Liver (tissue), 3 donors: ENCODE results near the gene KCNMA1.

ENCODE experiments used
- EGR1 ChIP-seq, 2 donors: IDR thresholded peaks; 2 replicates each; pipeline ENCODE4 v1.6.1; 2016 to 2018; ENCODE audit warnings: antibody characterized with exemption in 2 of 2, low read depth in 2 of 2
- GABPA ChIP-seq, 2 donors: IDR thresholded peaks in 1 of 2; conservative IDR thresholded peaks in 1 of 2; 2 replicates each; pipeline ENCODE4 v1.6.1; 2016; ENCODE audit warnings: antibody characterized with exemption in 2 of 2, mild to moderate bottlenecking in 1 of 2, moderate library complexity in 1 of 2
- HNF4G ChIP-seq: IDR thresholded peaks from 2 replicates; pipeline ENCODE4 v1.6.1; 2016; ENCODE audit warnings: antibody characterized with exemption
- JUND ChIP-seq, 2 donors: IDR thresholded peaks; 2 replicates each; pipeline ENCODE4 v1.6.1; 2016; ENCODE audit warnings: antibody characterized with exemption in 2 of 2
- RAD21 ChIP-seq, 2 donors: IDR thresholded peaks; 2 replicates each; pipeline ENCODE4 v1.6.1; 2016; ENCODE audit warnings: antibody characterized with exemption in 2 of 2, mild to moderate bottlenecking in 2 of 2
- SP1 ChIP-seq: IDR thresholded peaks from 2 replicates; pipeline ENCODE4 v1.6.1; 2018; ENCODE audit warnings: antibody characterized with exemption, mild to moderate bottlenecking
- YY1 ChIP-seq: IDR thresholded peaks from 2 replicates; pipeline ENCODE4 v1.6.1; 2016; ENCODE audit warnings: antibody characterized with exemption, mild to moderate bottlenecking
- TF ChIP-seq, protein P1 (sequence below): fragments of 150-350 bp; IDR thresholded peaks from 2 replicates; pipeline ENCODE4 v1.5.1; 2017; ENCODE audit warnings: improper control_type of control experiment, low read depth, low read length; ENCODE audit not compliant: missing input control
- TF ChIP-seq, protein P2 (sequence below): IDR thresholded peaks from 2 replicates; pipeline ENCODE4 v1.6.1; 2016; ENCODE audit warnings: antibody characterized with exemption
- donor health status: healthy.
- donor health status: healthy.

DNA sequence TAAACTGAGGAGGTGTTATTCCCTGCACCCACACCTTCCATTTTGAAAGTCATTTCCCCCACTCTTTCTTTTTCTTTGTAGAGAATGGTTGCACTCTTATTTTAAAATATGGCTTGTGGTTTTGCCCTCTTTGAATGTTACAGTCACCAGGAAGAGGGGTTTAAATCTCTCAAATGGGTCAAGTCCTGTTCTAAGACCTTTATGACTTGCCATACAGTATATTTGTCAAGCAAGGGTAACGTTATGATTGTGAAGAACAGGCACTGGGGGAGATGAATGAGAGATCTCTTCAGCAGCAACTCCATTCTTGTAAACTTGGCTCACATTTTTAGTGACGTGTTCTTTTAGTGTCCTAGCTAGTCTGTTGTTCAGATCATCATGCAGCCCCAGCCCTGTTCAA, 634.7 kb downstream of the KCNMA1 start:
- TF ChIP-seq, protein P1, sequence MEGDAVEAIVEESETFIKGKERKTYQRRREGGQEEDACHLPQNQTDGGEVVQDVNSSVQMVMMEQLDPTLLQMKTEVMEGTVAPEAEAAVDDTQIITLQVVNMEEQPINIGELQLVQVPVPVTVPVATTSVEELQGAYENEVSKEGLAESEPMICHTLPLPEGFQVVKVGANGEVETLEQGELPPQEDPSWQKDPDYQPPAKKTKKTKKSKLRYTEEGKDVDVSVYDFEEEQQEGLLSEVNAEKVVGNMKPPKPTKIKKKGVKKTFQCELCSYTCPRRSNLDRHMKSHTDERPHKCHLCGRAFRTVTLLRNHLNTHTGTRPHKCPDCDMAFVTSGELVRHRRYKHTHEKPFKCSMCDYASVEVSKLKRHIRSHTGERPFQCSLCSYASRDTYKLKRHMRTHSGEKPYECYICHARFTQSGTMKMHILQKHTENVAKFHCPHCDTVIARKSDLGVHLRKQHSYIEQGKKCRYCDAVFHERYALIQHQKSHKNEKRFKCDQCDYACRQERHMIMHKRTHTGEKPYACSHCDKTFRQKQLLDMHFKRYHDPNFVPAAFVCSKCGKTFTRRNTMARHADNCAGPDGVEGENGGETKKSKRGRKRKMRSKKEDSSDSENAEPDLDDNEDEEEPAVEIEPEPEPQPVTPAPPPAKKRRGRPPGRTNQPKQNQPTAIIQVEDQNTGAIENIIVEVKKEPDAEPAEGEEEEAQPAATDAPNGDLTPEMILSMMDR = no peak
- TF ChIP-seq, protein P2, sequence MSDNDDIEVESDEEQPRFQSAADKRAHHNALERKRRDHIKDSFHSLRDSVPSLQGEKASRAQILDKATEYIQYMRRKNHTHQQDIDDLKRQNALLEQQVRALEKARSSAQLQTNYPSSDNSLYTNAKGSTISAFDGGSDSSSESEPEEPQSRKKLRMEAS = no peak
- TF ChIP-seq EGR1 (IDR thresholded peaks at IDR 0.05; ENCODE audit: low read depth in 2 of 2) (no peak), SP1 (no peak), JUND (IDR thresholded peaks at IDR 0.05) (no peak), YY1 (no peak), GABPA (IDR thresholded peaks at IDR 0.05 in 1 of 2, conservative IDR thresholded peaks at IDR 0.05 in 1 of 2) (no peak), HNF4G (no peak), RAD21 (IDR thresholded peaks at IDR 0.05) (no peak)
